B cell (primary cell): ENCODE data around the gene FYB2.

Experiments used
- CTCF ChIP-seq: fragments of 200-600 bp; IDR thresholded peaks from one replicate; pipeline ENCODE4 v1.8.0; 2022; ENCODE audit warnings: antibody characterized with exemption, mild to moderate bottlenecking
- EZH2 ChIP-seq: IDR thresholded peaks from 2 replicates; pipeline ENCODE4 v1.6.1; 2012; ENCODE audit warnings: borderline replicate concordance, low read depth, mild to moderate bottlenecking, moderate library complexity, low read length; ENCODE audit not compliant: insufficient read depth, poor library complexity, severe bottlenecking

DNA sequence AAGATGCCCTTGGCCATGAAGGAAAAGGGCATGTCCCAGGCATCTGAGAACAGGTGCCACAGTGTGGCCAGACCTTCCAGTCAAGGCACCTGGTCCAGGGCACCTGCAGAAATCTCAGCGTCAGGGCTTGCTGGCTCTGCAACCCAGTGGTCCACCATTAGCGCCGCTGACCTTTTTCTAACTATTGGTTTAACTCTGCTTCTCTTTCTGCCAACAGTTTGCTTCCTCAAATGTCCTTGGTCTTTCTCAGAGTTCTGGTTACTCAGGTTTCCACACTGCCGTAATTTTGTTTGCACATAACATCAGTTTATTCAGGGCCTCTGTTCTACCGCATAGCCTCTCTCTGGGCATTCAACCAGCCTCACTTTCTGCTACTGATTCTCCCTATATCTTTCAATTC, 16.5 kb upstream of the FYB2 start:
- TF ChIP-seq CTCF, result no peak
- no peak for TF ChIP-seq EZH2
